Upper lobe of right lung (tissue), 1 donor: ENCODE data around the gene CBX2. TPM values are rescaled to one million over a fixed set of nuclear protein-coding genes. Genes with fewer than 3 reads are reported as not detected.
A peak's percentile ranks its signal among the peaks of the same experiment; 100 is the strongest.

ENCODE experiments used
- ATAC-seq: fragments of 200-7000 bp; cut with Tn5 transposase; one replicate; pipeline ENCODE4 v1.9.1; 2020; ENCODE audit warnings: mild to moderate bottlenecking, moderate library complexity
- DNase-seq: peaks from one replicate; pipeline ENCODE4 v3.0.0-alpha.2; 2020
- H3K27ac ChIP-seq: fragments of 200-600 bp; one replicate; pipeline ENCODE4 v1.8.0; 2022
- H3K27me3 ChIP-seq: fragments of 200-600 bp; one replicate; pipeline ENCODE4 v1.8.0; 2022; ENCODE audit warnings: mild to moderate bottlenecking
- H3K36me3 ChIP-seq: fragments of 200-600 bp; one replicate; pipeline ENCODE4 v1.8.0; 2022
- H3K4me1 ChIP-seq: fragments of 200-600 bp; one replicate; pipeline ENCODE4 v1.8.0; 2022
- H3K4me3 ChIP-seq: fragments of 200-600 bp; one replicate; pipeline ENCODE4 v1.8.0; 2022; ENCODE audit warnings: mild to moderate bottlenecking
- H3K9me3 ChIP-seq: fragments of 200-600 bp; one replicate; pipeline ENCODE4 v1.8.0; 2022
- CTCF ChIP-seq: fragments of 200-600 bp; IDR thresholded peaks from one replicate; pipeline ENCODE4 v1.8.0; 2022; ENCODE audit warnings: antibody characterized with exemption
- intact Hi-C: fragments of 100-400 bp; cut with DNase I; formaldehyde crosslinking; loops from one replicate; pipeline ENCODE4 v1.11.0; 2022
- total RNA-seq: library from RNA; stranded (reverse); fragmentation: NEBNext Ultra II Directional; extraction: Animal tissue kit (Norgen Biotek cat#: 25700); gene quantifications from one replicate; pipeline ENCODE4 v1.2.1, GENCODE V29; 2021
- donor health status: DM: no; HTN: yes; CAD: no; lungs with severe emphysema.

The CBX2 gene
- total RNA-seq, 1 donor from 2014 or later = 3.4 TPM

- TF ChIP-seq CTCF = no peak
- Histone ChIP-seq H3K9me3 (no peaks in the 10 kb centered on the region), H3K4me1 (peaks cover 40% of the 10 kb centered on the region), H3K36me3 (no peaks in the 10 kb centered on the region), H3K4me3 (no peak overlapping the region), H3K27me3 (peaks cover 83% of the 10 kb centered on the region), H3K27ac (no peak overlapping the region)
- intact Hi-C loops = no loop called here
- ATAC-seq (no peak), DNase-seq (no peak)
These were observed 34.0 kb downstream of the CBX2 start for GRCh38 chr17:79811868-79812352.

- H3K27me3 ChIP-seq = peaks cover 77% of the 10 kb centered on the region
- H3K36me3 ChIP-seq = no peaks in the 10 kb centered on the region
- peaks cover 40% of the 10 kb centered on the region for H3K4me1 ChIP-seq
- TF ChIP-seq CTCF = no peak
- H3K27ac ChIP-seq = no peak overlapping the region
- intact Hi-C loops = no loop called here
- no peak for ATAC-seq
- no peak overlapping the region for H3K4me3 ChIP-seq
- H3K9me3 ChIP-seq = no peaks in the 10 kb centered on the region
- no peak for DNase-seq
These were observed 34.7 kb downstream of the CBX2 start for GRCh38 chr17:79812353-79813258.

- Histone ChIP-seq H3K9me3 (no peaks in the 10 kb centered on the region), H3K27me3 (peaks cover 68% of the 10 kb centered on the region), H3K27ac (no peak overlapping the region), H3K4me3 (no peak overlapping the region), H3K36me3 (no peaks in the 10 kb centered on the region), H3K4me1 (peaks cover 40% of the 10 kb centered on the region)
- DNase-seq = no peak
- no peak for TF ChIP-seq CTCF
- ATAC-seq = no peak
- intact Hi-C loops = no loop called here
These were observed 35.6 kb downstream of the CBX2 start for GRCh38 chr17:79813297-79814126.

DNA sequence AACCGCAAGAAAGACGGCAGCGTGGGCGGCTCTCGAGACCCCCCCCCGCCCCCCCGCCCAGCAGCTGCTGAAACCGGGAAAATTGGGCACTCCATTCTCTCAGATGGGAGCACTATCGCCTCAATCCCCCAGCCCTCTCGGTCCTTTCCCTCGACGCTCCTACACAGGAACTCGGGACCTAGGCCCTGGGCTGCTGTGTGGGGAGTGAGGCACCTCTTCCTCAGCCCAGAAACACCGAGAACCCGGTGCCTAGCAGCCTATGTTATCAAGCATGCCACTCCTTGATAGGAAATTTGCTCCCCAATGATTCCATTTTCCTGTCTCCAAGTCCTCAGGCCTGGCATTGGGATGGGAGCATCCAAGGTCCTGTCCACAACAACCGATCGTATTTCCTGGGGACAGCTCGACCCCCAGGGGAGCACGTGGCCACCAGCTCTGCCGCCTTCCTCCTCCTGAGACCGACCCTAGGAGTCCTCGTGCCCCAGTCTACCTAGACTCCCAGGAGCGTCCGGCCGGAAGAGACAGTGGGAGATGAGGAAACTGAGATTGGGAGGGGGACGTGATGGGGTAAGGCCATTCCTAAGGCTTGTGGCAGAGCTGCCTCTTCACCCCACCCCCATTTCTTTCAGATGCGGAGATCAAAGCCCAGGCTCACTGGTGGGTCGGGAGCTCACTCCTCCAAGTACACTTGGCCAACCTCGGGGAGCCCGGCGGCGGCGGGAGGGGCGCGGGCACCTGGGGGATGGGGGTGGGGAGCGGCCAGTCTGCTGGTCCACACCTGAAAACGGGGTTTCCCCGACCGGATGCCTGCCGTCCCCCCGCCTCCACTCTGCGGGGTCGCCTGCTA lies 36.4 kb downstream of the CBX2 start:
- Histone ChIP-seq H3K4me1 (peaks cover 40% of the 10 kb centered on the region), H3K27ac (no peak overlapping the region), H3K36me3 (no peaks in the 10 kb centered on the region), H3K27me3 (peaks cover 59% of the 10 kb centered on the region), H3K9me3 (no peaks in the 10 kb centered on the region), H3K4me3 (peak overlapping the region; percentile 31)
- intact Hi-C loops = no loop called here
- DNase-seq (no peak), ATAC-seq (peak; percentile 9)
- TF ChIP-seq CTCF = no peak
